MG63 (cell line): ENCODE measurements around the gene ZNF488. TPM values are rescaled to one million over a fixed set of nuclear protein-coding genes. Genes with fewer than 3 reads are reported as not detected.

Source experiments
- DNase-seq: peaks from one replicate; pipeline ENCODE4 v3.0.0-alpha.2; 2020
- H3K27me3 ChIP-seq: fragments of 250-450 bp; sonication (Bioruptor Pico); 2 replicates; pipeline ENCODE4 v1.5.1; 2020; ENCODE audit warnings: mild to moderate bottlenecking, moderate library complexity
- H3K36me3 ChIP-seq: fragments of 250-450 bp; sonication (Bioruptor Pico); 2 replicates; pipeline ENCODE4 v1.5.1; 2020; ENCODE audit warnings: mild to moderate bottlenecking, moderate library complexity
- H3K4me3 ChIP-seq: fragments of 250-450 bp; sonication (Bioruptor Pico); 2 replicates; pipeline ENCODE4 v1.5.1; 2020; ENCODE audit warnings: mild to moderate bottlenecking, moderate library complexity
- H3K9me3 ChIP-seq: fragments of 250-450 bp; sonication (Bioruptor Pico); 2 replicates; pipeline ENCODE4 v1.5.1; 2020; ENCODE audit warnings: mild to moderate bottlenecking, moderate library complexity
- total RNA-seq: library from RNA; depleted of rRNA; stranded (reverse); fragments of >200 nt; shearing (Covaris generic); gene quantifications from 2 replicates; pipeline ENCODE4 v1.2.3, GENCODE V29; 2014; ENCODE audit warnings: low replicate concordance

ZNF488 gene
- total RNA-seq, 1 experiment from 2014 or later: 0.07 TPM

DNA sequence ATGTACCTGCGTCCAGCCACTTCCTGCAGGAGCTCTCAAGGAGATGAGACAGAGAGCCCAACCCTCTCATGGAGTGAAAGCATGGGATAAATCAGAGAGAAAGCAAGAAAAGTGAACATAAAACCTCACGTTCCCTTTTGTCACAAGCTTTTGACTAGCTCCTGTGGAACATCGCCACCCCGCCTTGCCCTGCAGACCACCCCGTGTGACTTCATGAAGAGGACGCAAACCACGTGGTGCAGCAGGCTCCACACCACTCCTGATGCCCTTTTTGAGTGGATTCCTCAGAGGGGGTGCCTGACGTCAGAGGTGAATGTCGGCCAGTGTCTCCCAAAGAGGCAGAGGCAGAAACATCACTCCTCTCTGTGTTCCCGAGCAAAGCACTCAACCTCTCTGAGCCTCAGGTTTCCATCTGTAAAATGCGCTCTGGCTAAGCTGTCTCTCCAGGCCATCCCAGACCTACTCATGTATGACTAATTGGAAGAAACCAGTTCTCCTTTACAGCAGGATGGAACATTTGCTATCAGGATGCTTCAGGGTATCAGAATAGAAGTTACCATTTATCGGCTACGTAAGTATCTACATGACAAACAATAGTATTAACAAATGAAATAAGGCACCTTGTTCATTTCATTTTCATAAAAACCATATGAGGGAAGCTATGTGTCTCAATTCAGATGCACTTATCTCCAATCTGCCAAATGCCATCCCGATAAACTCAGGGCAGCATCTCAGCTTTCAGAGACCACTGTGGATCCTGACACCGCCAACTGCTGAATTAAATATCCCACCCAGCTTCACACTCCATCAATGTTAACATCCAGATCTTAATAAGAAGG is 5.3 kb downstream of the ZNF488 start:
- no peaks in the 10 kb centered on the region for H3K27me3 ChIP-seq
- DNase-seq: no peak
- no peaks in the 10 kb centered on the region for H3K36me3 ChIP-seq
- no peaks in the 10 kb centered on the region for H3K9me3 ChIP-seq
- H3K4me3 ChIP-seq: no peak overlapping the region

DNA sequence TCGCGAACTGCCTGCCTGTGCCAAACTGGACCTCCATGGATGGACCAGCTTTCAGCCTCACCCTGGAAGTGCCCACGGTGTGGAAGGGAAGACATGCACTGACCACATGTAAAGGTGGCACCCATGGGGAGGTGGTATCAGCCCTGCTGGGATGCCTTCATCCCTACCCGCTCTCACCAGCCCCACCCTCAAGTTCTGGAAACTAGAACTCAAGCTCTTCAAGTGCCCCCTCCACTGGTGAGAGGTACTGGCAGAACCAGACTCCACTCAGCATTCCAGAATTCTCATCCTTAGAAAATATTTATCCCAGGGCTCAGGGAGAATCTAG is 5.9 kb downstream of the ZNF488 start:
- Histone ChIP-seq H3K9me3 (no peaks in the 10 kb centered on the region), H3K27me3 (no peaks in the 10 kb centered on the region), H3K4me3 (no peak overlapping the region), H3K36me3 (no peaks in the 10 kb centered on the region)
- no peak for DNase-seq

DNA sequence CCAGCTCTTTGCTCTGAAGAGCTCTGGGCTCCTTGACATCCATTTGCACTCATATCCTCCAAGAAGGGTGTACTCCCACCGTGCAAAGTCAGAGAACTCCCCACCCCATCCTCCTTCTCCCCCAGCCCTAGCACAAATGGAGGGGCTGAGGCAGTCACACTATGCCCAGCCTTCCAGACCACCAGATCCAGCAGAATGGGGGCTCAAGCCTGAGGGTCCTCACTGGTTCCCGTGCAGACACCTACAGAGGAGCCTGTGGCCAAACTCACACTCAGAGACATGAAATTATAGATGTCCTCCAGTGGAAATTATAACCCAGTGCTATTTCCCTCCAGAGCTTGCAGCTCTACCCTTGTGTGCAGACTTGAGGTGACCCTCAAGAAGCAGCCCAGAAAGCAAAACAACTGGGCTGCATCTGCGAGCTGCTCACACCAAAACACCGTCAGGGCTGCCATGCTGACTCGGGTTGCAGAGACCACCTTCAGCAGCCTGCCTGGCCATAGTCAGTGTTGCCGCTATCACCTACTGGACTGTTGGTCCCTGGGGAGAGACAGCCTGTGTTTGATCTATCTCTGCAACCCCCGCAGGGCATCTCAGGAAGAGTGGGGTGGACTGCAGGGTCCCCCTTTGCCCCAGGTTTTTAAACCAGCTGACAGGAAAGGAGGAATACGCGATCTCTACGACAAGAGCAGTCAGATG is 7.4 kb downstream of the ZNF488 start:
- H3K4me3 ChIP-seq: no peak overlapping the region
- H3K27me3 ChIP-seq: no peaks in the 10 kb centered on the region
- no peaks in the 10 kb centered on the region for H3K9me3 ChIP-seq
- DNase-seq: no peak
- H3K36me3 ChIP-seq: no peaks in the 10 kb centered on the region

DNA sequence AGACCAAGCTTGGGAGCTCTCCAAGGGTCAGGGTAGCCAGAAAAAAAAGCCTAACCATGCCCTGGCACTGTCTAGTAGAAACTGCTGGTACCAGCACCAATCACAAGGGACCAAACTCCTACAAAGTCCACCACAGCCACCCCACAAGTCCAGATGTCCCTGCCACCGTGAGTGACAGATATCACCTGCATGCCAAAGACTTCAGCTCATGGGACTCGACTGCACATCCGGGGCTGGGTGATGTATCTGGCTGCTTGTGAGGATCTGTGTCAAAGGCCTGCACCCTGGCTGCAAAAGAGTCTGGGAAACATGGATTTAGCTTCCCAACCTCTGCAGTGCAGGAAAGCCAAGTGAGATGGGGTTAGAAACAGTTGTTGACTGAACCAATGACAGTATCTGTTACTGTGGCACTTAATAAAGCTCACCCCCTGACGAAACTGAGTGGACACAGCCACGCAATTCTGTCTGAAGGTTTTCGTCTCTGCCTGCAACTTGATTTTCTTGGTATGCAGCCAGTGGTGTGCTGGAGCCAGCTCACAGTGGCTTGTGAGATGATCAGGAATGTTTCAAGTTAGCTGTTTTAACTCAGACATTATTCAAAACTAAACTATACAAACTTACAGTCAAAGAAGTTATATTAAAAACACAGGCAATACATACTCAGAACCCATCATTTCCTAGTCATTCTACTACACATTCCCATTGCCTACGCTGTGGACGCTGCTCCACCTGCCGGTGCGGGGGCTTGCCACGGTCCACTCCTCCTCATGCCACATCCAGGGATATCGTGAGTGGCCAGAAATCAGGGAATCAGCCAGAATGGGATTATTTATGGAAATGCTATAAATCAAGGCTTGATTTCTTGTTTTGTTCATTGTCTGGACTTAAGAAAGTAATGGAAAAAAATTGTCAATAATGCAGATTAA is 9.2 kb downstream of the ZNF488 start:
- H3K9me3 ChIP-seq: no peaks in the 10 kb centered on the region

DNA sequence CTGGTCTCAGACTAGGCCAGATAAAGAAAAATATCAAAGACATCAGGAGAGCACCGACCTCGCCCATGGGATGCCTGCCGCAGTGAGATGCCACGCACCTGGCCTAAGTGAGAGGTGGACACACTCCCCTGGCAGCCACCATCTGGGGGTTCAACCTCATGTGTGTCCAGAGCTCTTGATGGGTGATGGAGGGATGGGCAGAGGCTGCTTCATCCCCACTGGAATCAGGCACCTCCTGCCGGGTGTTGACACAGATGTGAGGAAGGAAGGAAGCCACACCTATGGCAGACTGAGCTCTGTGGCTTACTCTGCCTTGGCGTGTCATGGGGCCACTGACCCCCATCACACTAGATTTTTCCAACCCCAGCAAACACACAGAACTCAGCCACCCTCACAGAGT is 11.4 kb downstream of the ZNF488 start:
- no peaks in the 10 kb centered on the region for H3K36me3 ChIP-seq
- H3K4me3 ChIP-seq: no peak overlapping the region
- H3K27me3 ChIP-seq: no peaks in the 10 kb centered on the region
- no peaks in the 10 kb centered on the region for H3K9me3 ChIP-seq
- DNase-seq: no peak

More for the DNA sequence above, 9.2 kb downstream of the ZNF488 start:
- Histone ChIP-seq H3K4me3 (no peak overlapping the region), H3K27me3 (no peaks in the 10 kb centered on the region), H3K36me3 (no peaks in the 10 kb centered on the region)
- peak; percentile 28 for DNase-seq

DNA sequence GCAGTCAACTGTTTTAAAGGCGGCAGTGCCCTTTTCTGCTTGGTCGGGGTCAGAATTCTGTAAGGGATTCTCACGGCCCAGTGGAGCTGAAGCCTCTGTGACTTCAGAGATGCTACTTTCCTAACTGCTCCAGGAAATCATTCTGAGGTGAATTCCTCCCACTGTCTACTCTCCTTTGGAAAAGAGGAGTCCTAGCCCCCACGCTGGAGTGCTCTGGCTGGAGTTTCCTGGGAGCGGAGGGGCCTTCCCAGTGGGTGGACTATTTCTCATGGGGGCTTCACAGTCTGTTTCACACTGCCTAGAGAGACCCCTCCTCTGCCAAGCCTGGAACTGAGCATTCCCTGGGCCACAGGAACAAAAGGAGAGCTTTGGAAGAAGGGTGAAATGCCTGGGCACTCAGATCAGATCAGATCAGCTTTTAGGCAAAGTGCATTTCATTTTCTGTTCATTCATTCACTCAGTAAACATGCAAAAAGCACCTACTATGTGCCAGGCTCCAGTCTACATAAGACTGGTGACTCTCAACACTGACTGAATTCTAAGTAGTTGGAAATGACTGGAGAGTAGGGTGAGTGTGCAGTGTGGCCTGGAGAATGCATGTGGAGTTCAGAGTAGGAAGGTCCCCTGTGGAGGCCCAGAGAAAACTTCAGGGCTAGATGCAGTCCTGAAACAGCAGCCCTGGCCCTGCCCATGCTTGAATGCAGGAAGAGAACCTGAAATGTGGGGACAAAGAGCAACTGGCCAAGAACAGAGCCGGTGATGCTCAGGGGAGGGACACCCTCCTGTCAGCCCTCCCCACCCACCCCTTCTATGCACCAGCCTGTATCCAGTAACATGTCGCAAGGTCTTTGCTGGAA is 12.2 kb downstream of the ZNF488 start:
- H3K36me3 ChIP-seq: no peaks in the 10 kb centered on the region
- H3K27me3 ChIP-seq: no peaks in the 10 kb centered on the region
- no peaks in the 10 kb centered on the region for H3K9me3 ChIP-seq
- no peak overlapping the region for H3K4me3 ChIP-seq
- no peak for DNase-seq

DNA sequence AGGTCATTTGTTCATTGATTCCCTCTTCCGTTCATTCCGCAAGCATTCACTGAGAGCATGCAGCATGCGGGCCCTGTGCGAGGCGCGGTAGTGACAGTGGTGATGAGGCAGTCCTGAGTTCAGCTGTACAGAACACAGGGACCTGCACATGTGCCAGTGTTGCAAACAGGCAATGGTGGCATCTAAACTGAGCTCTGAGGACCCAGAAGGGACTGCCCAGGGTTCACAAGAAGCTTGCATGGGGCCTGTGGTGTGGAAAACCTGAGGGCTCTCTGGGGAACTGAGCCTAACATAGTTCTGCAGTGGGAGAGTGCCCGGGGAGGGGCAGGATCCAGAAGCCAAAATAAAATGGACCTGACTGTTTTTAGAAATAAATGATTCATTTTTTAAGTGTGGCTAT is 13.2 kb downstream of the ZNF488 start:
- H3K9me3 ChIP-seq: no peaks in the 10 kb centered on the region
- H3K36me3 ChIP-seq: no peaks in the 10 kb centered on the region
- no peak for DNase-seq
- no peaks in the 10 kb centered on the region for H3K27me3 ChIP-seq
- no peak overlapping the region for H3K4me3 ChIP-seq

DNA sequence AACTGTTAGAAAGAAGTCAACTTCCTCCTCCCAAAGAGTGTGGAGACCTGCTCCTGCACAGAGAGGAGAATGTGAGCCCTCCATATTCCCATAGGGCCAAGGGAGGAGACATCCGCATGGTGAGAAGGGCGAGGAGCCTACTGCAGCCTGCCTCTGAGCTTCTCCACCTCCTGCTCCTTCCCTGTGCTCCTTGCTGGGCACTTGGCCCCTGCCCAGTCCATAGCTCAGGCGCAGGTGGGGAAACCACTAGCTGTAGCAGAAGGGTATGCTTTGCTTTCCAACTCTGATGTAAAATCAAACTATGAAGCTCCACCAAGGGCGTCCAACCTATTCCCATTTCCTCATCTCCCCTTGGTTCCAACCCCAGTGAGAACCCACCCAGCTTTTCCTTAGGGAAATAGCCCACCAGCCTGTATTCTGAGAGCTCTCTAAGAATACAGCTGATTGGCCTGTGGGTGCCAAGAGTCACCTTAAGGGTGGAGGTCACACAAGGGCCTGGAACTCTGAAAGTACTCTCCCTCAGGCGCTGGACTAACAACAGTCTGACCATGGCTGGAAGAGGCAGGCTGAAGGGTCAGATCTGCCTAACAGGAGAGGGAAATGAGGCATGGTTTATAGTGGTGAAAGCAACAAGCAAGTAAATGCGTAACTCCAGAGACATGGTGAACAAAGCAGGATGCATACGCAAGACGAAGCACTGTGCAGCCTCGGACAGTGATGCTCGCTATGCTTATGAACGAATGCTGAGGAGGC is 13.9 kb downstream of the ZNF488 start:
- no peaks in the 10 kb centered on the region for H3K27me3 ChIP-seq
- DNase-seq: no peak

DNA sequence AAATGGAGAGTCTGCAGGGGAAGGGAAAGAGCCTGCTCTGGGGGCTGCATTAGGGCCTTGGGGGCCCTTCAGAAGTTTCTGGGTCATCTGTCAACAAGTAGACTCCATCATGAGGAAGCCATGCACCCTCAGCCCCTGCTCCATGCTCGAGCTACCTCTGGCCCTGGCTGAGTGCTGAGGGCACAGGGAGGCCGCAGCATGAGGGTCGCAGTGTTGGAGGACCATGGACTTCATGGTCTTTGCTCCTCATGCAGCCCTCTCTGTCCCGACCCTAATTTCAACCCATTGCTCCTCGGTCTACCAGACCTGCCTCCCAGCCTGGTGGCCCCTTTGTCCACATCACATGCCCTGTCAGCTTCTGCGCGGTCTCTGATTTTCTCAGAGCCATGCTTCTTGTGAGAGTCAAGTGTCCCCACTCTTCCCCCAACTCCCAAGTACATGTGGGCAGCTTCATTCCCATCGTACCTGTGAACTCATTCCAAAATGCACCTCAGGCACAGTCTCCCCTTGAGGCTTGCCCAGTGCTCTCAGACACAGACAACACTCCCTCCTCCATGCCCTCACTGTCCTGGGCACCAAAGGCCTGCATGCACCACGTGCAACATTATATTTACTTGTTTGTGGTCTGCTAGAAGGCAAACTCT is 14.7 kb downstream of the ZNF488 start:
- Histone ChIP-seq H3K36me3 (no peaks in the 10 kb centered on the region), H3K4me3 (no peak overlapping the region), H3K9me3 (no peaks in the 10 kb centered on the region), H3K27me3 (no peaks in the 10 kb centered on the region)
- no peak for DNase-seq

More for the DNA sequence above, 13.9 kb downstream of the ZNF488 start:
- Histone ChIP-seq H3K36me3 (no peaks in the 10 kb centered on the region), H3K9me3 (no peaks in the 10 kb centered on the region), H3K4me3 (no peak overlapping the region)

DNA sequence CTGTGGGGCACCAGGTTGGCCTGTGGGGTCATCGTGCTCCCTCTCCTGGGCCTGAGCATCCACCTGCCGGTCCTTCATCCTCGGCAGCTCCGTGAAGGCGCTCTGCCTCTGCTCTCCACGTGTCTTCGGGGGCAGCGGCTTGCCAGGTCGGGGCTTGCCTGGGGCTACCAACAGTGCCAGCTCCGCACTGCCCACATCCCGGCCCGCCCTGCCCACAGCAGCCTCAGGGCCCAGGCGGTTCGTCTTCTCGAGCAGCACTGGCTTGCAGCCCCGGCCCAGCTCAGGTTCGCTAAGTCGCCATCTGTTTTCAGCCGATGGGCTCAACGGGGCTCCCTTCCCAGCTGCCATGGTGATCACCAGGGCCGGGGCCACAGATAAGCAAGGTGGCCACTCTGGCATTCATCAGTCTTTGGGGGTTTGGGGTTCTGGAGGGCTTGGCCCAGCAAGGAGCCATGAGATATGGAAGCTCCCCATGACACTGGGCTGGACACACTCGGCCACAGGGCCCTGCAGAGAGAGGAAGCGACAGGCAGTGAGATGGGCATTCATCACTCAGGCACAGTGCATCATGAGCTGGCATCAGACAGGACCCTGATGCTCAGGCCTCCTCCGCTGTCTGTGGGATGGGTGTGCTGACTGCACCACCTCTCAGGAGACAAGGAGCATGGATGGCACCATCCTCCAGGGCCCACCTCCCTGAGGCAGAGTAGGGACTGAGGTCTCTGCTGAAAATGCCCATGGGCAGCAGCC is 15.5 kb downstream of the ZNF488 start:
- no peak overlapping the region for H3K4me3 ChIP-seq
- DNase-seq: no peak
- no peaks in the 10 kb centered on the region for H3K27me3 ChIP-seq
- no peaks in the 10 kb centered on the region for H3K9me3 ChIP-seq
- no peaks in the 10 kb centered on the region for H3K36me3 ChIP-seq

DNA sequence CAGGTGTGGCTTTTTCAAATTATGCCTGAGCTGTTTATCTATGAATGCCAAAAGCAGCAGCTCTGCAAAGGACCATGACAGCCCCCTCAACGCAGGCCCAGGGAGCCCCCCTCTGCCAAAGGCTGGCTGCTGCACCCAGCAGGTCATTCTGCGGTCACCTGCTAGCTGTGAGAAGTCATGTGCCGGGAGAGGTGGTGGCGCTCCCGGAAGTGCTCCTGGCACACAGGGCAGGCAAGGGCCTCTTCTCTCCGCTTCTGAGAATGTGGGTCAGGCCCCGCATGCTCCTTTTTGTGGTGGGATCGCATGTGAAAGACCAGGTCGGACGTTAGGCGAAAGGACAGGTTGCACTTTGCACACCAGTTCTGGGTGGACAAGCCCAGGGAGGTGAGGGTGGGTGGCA is 16.4 kb downstream of the ZNF488 start:
- Histone ChIP-seq H3K9me3 (no peaks in the 10 kb centered on the region), H3K36me3 (no peaks in the 10 kb centered on the region)
- DNase-seq: no peak

DNA sequence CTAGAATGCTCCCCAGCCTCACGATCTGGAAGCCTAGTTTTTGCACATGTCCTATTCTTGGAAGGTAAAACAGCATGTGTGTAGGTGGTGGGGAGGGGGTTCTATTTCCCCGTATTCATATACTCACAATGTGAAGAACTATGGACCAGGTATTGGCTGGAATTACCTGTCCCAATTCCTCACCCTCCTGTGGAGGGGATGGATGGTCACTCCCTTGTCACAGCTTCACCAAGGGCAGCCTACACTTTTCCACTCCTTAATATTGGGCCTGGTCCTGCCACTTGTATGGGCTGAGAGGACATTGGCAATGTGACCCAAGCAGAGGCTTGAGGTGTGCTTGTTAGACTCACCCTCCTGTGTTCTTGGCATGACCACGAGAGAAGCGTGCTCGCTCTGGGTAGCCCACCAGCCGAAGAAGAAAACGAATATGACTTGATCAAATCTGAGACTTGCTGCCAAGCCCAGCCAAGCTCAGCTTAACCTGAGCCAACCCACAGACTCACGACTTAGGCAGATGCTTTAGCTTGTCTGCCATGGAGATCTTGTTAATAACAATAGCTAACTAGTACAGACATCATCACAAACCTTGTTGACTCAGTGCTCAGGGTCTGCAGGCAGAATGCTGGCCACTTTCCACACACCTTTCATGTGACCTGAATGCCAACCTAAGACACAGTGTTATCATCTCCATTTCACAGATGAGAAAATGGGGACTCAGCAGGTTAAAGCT is 17.2 kb downstream of the ZNF488 start:
- Histone ChIP-seq H3K27me3 (no peaks in the 10 kb centered on the region), H3K4me3 (no peak overlapping the region), H3K9me3 (no peaks in the 10 kb centered on the region), H3K36me3 (no peaks in the 10 kb centered on the region)
- no peak for DNase-seq

More for the DNA sequence above, 16.4 kb downstream of the ZNF488 start:
- Histone ChIP-seq H3K27me3 (no peaks in the 10 kb centered on the region), H3K4me3 (no peak overlapping the region)

DNA sequence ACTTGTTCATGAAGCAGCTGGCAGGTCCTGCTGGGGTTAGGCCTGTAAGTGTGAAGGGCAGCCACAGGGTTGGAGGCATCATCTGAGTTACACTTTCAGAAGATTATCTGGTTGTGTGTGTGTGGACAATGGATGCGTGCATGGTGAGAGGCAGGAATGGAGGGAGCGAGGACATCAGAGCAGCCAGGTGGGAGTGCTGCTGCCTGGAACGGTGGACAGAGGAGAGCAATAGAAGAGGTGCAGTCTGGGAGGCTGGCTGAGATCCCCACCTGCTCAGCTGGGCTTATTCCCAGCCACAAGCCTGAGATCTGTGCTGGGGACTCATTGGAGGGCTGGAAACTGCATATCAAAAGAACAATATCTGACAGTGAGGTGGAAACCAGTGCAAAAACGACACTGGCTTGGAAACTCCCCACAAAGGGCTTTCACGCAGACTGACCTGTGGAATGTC is 17.9 kb downstream of the ZNF488 start:
- Histone ChIP-seq H3K36me3 (no peaks in the 10 kb centered on the region), H3K27me3 (no peaks in the 10 kb centered on the region), H3K9me3 (no peaks in the 10 kb centered on the region), H3K4me3 (no peak overlapping the region)
- no peak for DNase-seq
